Measurements from ENCODE around the gene ABAT. TPM values are rescaled to one million over a fixed set of nuclear protein-coding genes. Genes with fewer than 3 reads are reported as not detected.

The ABAT gene
- total RNA-seq, 1 donor from 2014 or later, result 70.9 TPM

DNA sequence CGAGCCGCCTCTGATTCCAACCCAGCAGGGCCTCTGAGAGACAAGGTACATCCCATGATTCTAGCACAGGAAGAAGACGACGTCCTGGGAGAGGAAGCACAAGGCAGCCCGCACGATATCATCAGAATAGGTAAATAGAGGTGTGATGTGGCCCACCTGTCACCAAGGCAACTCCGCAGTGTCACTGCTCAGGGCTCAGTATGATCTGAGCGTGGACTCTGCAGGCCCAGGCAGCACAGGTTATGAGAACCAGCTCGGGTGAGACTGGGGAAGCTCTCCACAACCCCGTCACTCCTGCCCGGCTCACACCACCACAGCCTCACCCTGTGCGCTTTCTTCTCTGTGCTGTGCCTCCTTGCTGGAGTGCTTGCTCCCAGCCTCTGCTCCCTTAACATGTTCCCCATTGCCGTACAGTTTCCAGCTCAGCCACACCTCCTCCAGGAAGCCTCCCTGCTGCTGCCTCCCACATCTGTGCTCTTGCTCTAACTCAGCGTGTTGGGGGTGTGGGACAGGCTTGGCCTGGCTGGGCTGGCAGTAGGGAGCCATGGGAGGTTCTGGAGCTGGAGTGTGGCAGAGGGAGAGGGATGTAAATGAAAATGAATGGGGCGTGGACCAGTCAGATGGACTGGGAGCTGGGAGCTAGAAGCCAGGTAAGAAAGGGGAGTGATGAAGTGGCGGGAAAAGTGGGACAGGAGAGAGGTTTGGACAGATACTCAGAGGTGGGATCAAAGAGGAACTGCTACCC lies 45.3 kb upstream of the ABAT start:
- Mint-ChIP-seq H3K9me3 (ENCODE audit: unreplicated experiment) (peaks cover 8% of the 10 kb centered on the region), H3K27ac (ENCODE audit: unreplicated experiment) (no peak overlapping the region), H3K36me3 (ENCODE audit: unreplicated experiment) (no peaks in the 10 kb centered on the region), H3K27me3 (ENCODE audit: unreplicated experiment) (peaks cover 2% of the 10 kb centered on the region), H3K4me1 (ENCODE audit: low read depth, unreplicated experiment) (peaks cover 4% of the 10 kb centered on the region), H3K4me3 (ENCODE audit: unreplicated experiment) (no peak overlapping the region)
- no peak for DNase-seq
- TF ChIP-seq CTCF (IDR thresholded peaks at IDR 0.05; ENCODE audit: partially characterized antibody, unreplicated experiment), result no peak

GRCh38 chr16:8630255-8630953 lies 44.0 kb upstream of the ABAT start:
- Mint-ChIP-seq H3K9me3 (ENCODE audit: unreplicated experiment) (peaks cover 3% of the 10 kb centered on the region), H3K36me3 (ENCODE audit: unreplicated experiment) (no peaks in the 10 kb centered on the region), H3K27ac (ENCODE audit: unreplicated experiment) (no peak overlapping the region), H3K4me3 (ENCODE audit: unreplicated experiment) (no peak overlapping the region), H3K27me3 (ENCODE audit: unreplicated experiment) (no peaks in the 10 kb centered on the region), H3K4me1 (ENCODE audit: low read depth, unreplicated experiment) (peaks cover 2% of the 10 kb centered on the region)
- TF ChIP-seq CTCF (IDR thresholded peaks at IDR 0.05; ENCODE audit: partially characterized antibody, unreplicated experiment), result no peak
- no peak for DNase-seq

DNA sequence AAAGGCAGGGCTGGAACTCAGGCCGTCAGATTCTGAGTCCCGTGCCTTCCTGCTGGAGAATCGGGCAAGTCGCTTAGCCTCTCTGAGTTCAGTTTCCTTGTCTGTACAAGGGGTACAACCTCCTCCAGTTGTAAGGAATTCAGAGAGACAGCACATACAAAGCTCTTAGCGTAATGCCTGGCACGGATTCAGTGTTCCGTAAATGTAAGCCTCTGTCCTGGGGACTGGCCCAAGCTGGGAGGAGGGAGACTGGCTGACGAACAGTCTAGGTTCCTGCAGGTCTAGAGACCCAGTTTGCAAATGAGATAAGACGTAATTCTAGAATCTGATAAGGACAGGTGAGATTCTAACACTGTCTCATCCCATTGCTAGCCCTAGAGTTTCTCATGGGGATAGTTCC lies 43.0 kb upstream of the ABAT start:
- H3K27ac Mint-ChIP-seq (ENCODE audit: unreplicated experiment), result no peak overlapping the region
- DNase-seq, result no peak
- no peaks in the 10 kb centered on the region for H3K27me3 Mint-ChIP-seq (ENCODE audit: unreplicated experiment)
- no peak for TF ChIP-seq CTCF (IDR thresholded peaks at IDR 0.05; ENCODE audit: partially characterized antibody, unreplicated experiment)
- no peak overlapping the region for H3K4me3 Mint-ChIP-seq (ENCODE audit: unreplicated experiment)
- H3K9me3 Mint-ChIP-seq (ENCODE audit: unreplicated experiment), result peaks cover 3% of the 10 kb centered on the region
- H3K36me3 Mint-ChIP-seq (ENCODE audit: unreplicated experiment), result no peaks in the 10 kb centered on the region
- H3K4me1 Mint-ChIP-seq (ENCODE audit: low read depth, unreplicated experiment), result peaks cover 2% of the 10 kb centered on the region

- no peak for TF ChIP-seq CTCF (IDR thresholded peaks at IDR 0.05; ENCODE audit: partially characterized antibody, unreplicated experiment)
- Mint-ChIP-seq H3K9me3 (ENCODE audit: unreplicated experiment) (peaks cover 3% of the 10 kb centered on the region), H3K36me3 (ENCODE audit: unreplicated experiment) (no peaks in the 10 kb centered on the region), H3K27ac (ENCODE audit: unreplicated experiment) (no peak overlapping the region), H3K27me3 (ENCODE audit: unreplicated experiment) (no peaks in the 10 kb centered on the region), H3K4me1 (ENCODE audit: low read depth, unreplicated experiment) (peaks cover under 1% of the 10 kb centered on the region), H3K4me3 (ENCODE audit: unreplicated experiment) (no peak overlapping the region)
- no peak for DNase-seq
Observed at GRCh38 chr16:8631818-8632465, 42.5 kb upstream of the ABAT start.

Data from glutamatergic neuron (in vitro differentiated cells).